DND-41 (cell line): ENCODE results near the gene SEBOX.

Experiments
- ATAC-seq: fragments of 200-7000 bp; cut with Tn5 transposase; 3 replicates; pipeline ENCODE4 v1.9.1; 2021; ENCODE audit warnings: low read depth; ENCODE audit not compliant: insufficient read depth
- DNase-seq: peaks from one replicate; pipeline ENCODE4 v3.0.0-alpha.2; 2020
- H2AFZ ChIP-seq: 2 replicates; pipeline ENCODE4 v1.6.0; 2012; ENCODE audit warnings: low read depth, low read length
- H3K27ac ChIP-seq: 2 replicates; pipeline ENCODE4 v1.5.1; 2012; ENCODE audit warnings: low read length, inconsistent platforms
- H3K27me3 ChIP-seq: fragments of 200-600 bp; sonication (generic); 2 replicates; pipeline ENCODE4 v1.6.0; 2012; ENCODE audit warnings: low read length, mild to moderate bottlenecking, inconsistent platforms; ENCODE audit not compliant: insufficient read depth, poor library complexity
- H3K36me3 ChIP-seq: 2 replicates; pipeline ENCODE4 v1.5.1; 2012; ENCODE audit warnings: low read length, inconsistent platforms; ENCODE audit not compliant: insufficient read depth
- H3K4me1 ChIP-seq: 2 replicates; pipeline ENCODE4 v1.5.1; 2012; ENCODE audit warnings: mild to moderate bottlenecking, low read length; ENCODE audit not compliant: insufficient read depth
- H3K4me2 ChIP-seq: 2 replicates; pipeline ENCODE4 v1.6.0; 2012; ENCODE audit warnings: mild to moderate bottlenecking, moderate library complexity, low read length, inconsistent platforms; ENCODE audit not compliant: insufficient read depth
- H3K4me3 ChIP-seq, 2 experiments: fragments of 200-600 bp in 1 of 2; shearing (Covaris generic) in 1 of 2; 2 replicates each; pipeline ENCODE4 v1.5.1; 2012 to 2016; ENCODE audit warnings: inconsistent platforms in 2 of 2, low read length in 2 of 2, mild to moderate bottlenecking in 2 of 2, low read depth in 1 of 2, moderate library complexity in 1 of 2
- H3K79me2 ChIP-seq: 2 replicates; pipeline ENCODE4 v1.6.0; 2012; ENCODE audit warnings: low read length, inconsistent platforms; ENCODE audit not compliant: insufficient read depth
- H3K9ac ChIP-seq: 2 replicates; pipeline ENCODE4 v1.6.0; 2012; ENCODE audit warnings: low read depth, mild to moderate bottlenecking, inconsistent platforms, low read length, moderate library complexity
- H3K9me3 ChIP-seq: 2 replicates; pipeline ENCODE4 v1.5.1; 2012; ENCODE audit warnings: low read length, moderate library complexity, mild to moderate bottlenecking, inconsistent platforms; ENCODE audit not compliant: insufficient read depth, severe bottlenecking
- H4K20me1 ChIP-seq: 2 replicates; pipeline ENCODE4 v1.6.0; 2012; ENCODE audit warnings: low read length; ENCODE audit not compliant: insufficient read depth
- CTCF ChIP-seq: IDR thresholded peaks from 2 replicates; pipeline ENCODE4 v1.5.1; 2012; ENCODE audit warnings: borderline replicate concordance, low read length, moderate library complexity, mild to moderate bottlenecking; ENCODE audit not compliant: poor library complexity, severe bottlenecking; ENCODE audit errors: extremely low read depth
- EZH2 ChIP-seq: IDR thresholded peaks from 3 replicates; pipeline ENCODE4 v1.6.1; 2012; ENCODE audit warnings: borderline replicate concordance, low read depth, mild to moderate bottlenecking, moderate library complexity, low read length, inconsistent platforms; ENCODE audit not compliant: severe bottlenecking

The SEBOX gene

GRCh38 chr17:28370744-28371103 lies 5.7 kb upstream of the SEBOX start:
- no peak for DNase-seq

GRCh38 chr17:28370035-28370743 lies 5.2 kb upstream of the SEBOX start, which contains the start of gene VTN:
Gene VTN, minus strand, starts transcription at chr17:28370307. Its CDS starts 104 bp downstream, at chr17:28370203.
- Histone ChIP-seq H3K79me2 (no peaks in the 10 kb centered on the region), H3K27me3 (no peaks in the 10 kb centered on the region), H3K36me3 (no peaks in the 10 kb centered on the region), H3K9ac (no peak within 1 kb of the TSS), H3K4me3 (no peak within 1 kb of the TSS), H3K27ac (no peak within 1 kb of the TSS), H3K4me2 (no peak within 1 kb of the TSS), H3K4me1 (peaks cover 4% of the 10 kb centered on the region; the same call in 1 of the 2 replicates), H4K20me1 (peaks cover 11% of the 10 kb centered on the region), H2AFZ (no peak within 1 kb of the TSS), H3K9me3 (no peaks in the 10 kb centered on the region)
- ATAC-seq (no peak), DNase-seq (no peak)
- TF ChIP-seq EZH2 (no peak), CTCF (no peak)

More at GRCh38 chr17:28370744-28371103, 5.7 kb upstream of the SEBOX start:
- Histone ChIP-seq H3K4me3 (no peak overlapping the region), H2AFZ (no peak overlapping the region), H3K79me2 (no peaks in the 10 kb centered on the region), H3K36me3 (no peaks in the 10 kb centered on the region), H3K4me1 (peaks cover 4% of the 10 kb centered on the region; the same call in 1 of the 2 replicates), H3K9ac (no peak overlapping the region), H4K20me1 (peaks cover 11% of the 10 kb centered on the region), H3K27ac (no peak overlapping the region), H3K27me3 (no peaks in the 10 kb centered on the region), H3K9me3 (no peaks in the 10 kb centered on the region), H3K4me2 (no peak overlapping the region)
- no peak for ATAC-seq
- TF ChIP-seq CTCF (no peak), EZH2 (no peak)

GRCh38 chr17:28369684-28370034 lies 4.7 kb upstream of the SEBOX start:
- Histone ChIP-seq H2AFZ (no peak overlapping the region), H3K4me1 (peaks cover 4% of the 10 kb centered on the region; the same call in 1 of the 2 replicates), H3K27ac (no peak overlapping the region), H3K27me3 (no peaks in the 10 kb centered on the region), H3K36me3 (peaks cover under 1% of the 10 kb centered on the region; the same call in 1 of the 2 replicates), H3K9me3 (no peaks in the 10 kb centered on the region), H3K79me2 (no peaks in the 10 kb centered on the region), H3K9ac (no peak overlapping the region), H3K4me2 (no peak overlapping the region), H3K4me3 (no peak overlapping the region), H4K20me1 (peaks cover 16% of the 10 kb centered on the region)
- TF ChIP-seq CTCF (peak; percentile 14), EZH2 (no peak)
- ATAC-seq: no peak
- no peak for DNase-seq
